Right hindlimb (tissue), 1 donor: Measurements from ENCODE around the gene TKTL1.

Experiments
- DNase-seq: peaks from one replicate; pipeline ENCODE4 v3.0.0-alpha.2; 2018

The TKTL1 gene

DNA sequence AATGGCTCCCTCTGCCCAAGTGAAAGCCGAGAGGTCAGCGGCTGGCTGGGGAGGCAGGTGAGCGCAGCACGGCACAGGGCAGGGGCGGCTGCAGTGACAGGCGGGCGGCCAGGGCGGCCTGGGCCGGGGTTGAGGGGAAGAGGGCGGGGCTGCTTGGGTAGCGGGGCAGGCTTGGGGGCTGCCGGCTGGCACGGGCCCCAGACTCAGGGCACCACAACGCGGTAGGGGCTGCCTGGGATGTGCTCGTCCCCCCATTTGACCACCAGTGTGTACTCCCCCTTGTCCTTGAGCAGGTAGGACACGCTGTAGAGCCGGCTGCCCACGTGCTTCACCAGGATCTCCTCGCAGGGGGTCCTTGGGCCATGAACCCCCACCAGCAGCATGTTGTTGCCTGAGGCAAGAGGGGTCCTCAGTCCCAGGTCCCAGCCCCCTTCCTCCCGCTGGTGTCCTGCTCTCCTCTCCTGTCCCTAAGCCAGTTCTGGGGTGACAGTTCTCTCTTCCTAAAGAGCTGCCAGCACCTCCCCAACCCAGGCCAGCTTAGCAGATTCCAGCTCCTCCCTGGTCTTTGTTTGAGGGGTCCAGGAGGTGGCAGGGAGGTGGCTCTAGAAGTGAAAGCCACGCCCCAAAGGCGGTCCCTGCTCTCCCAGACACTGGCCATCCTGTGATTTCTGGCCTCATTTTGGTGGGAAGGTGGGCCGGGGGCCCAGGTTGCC, 53.2 kb downstream of the TKTL1 start:
- no peak for DNase-seq

DNA sequence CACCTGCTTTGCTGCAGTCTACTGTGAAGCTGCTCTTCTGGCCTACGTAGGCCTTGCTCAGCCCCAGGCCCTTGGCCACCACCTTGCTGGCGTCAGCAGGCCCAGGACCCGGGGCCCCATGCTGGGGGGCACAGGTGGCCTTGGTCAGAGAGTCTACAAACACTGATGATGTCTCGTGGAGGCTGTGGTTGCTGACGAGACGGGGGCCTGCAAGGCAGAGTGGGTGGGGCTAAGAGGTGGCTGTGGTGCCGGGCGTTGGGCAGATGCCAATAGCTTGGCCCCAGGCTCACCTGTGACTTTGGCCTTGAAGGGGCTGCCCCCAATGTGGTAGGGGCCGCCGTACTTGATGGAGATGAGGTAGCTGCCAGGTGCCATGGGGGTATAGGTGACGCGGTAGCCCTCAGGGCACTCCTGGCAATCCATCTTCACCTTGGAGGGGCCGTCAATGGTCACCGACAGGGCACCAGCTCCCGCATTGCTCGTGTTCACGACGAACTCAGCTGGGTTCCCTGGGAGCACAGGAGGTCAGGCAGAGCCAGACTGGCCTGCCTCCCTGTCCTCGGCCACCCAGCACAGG, 53.9 kb downstream of the TKTL1 start:
- DNase-seq, result no peak

DNA sequence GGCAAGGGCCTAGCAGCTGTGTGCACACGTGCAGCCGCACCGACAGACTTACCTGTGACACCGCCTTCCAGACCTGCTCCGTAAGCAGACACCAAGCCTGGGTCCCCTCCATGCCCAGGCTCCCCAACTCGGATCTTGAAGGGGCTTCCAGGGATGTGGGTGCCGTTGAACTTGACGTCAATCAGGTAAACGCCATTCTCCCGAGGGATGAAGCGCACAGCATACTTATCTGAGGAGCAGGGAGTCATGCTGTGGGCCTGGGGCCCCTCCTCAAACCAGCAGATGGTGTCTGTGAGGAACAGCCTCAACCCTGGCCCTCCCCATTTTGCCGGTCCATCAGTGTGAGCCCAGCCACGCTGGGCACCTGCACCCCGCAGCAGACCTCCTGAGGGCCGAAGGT, 54.4 kb downstream of the TKTL1 start:
- DNase-seq, result no peak

DNA sequence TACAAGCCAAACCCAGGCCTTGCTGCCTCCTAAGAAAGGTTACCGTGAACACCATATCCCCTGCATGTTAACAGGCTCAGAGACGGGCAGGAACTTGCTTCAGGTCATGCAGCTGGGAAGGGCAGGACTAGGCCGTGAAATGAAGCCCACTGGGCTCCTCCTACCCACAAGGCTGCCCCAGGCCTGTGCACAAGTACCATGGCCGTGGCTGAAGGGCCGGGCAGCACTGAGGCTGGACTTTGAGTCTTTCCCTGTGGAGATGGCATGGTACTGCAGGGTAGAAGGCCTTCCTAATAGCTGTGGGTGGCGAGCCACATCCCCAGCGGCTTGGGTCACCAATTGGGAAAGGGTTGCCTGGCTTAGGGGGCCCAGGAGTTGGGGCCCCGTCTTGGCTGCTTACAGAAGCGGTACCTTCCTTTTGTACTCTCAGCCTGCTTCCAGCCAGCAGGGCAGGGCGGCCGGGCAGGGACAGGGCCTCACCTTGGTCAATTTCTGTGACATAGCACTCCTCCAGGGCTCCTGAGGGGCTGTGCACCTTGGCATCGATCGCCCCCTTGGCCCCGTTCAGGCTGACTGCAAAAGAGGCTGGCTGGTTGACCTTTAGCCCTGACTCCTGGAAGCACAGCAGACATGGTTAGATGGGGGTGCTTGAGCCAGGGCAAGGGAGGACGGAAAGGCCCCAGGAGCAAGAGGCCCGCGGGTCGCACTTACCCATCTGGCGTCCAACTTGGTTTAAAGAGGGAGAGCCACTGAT, 55.0 kb downstream of the TKTL1 start:
- DNase-seq, result no peak

DNA sequence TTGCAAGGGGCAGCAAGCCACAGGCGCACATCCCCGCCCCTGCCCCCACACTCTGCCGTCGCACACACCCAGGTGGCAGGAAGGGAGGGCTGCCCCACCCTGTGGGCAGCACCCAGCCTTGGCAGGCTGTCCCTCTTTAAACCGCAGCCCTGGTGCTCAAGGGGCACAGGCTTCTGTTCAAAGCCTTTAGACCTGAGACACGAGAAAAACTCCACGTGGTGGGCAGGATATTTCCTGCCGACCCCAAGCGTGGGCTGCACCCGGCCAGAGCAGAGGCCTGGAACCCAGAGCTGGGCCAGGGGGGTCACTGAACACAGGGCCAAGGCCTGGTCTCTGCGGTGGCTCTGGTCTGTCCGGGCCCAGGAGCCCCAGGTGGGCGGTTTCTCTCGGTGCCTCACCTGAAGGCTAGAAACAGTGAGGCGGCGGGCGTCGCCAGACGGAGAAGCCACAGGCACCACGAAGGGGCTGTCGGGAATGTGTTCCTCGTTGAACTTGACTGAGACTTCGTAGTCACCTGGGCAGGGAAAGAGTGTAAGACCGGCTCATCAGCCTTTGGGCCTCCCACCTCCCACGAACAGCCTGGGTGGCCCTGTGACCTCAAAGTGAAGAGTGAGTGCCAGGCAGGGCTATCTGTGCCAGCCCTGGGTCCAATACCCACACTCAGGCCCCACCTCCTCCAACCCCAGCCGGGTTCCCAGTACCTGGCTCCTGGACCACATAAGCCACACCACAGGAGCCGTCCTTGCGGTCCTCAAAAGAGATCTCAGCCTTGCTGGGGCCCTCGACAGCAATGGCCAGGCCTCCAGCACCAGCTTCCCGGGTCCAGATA, 55.8 kb downstream of the TKTL1 start:
- no peak for DNase-seq

DNA sequence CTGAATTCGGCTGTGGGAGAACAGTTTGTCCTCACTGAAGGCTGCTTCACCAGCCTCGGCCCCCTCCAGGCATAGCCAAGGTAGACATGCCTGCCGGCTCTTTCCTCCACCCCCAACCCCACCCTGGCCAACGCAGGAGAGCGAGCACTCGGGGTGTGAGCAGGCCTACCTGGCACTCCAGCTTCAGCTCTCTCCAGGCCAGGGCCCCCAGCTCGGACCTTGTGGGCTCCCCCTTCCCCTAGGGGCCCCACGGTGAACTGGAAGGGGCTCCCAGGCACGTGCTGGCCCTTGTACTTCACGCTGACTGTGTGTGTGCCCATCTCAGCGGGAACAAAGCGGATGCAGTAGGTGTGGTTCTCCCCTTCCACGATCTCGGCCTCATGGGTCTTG, 56.4 kb downstream of the TKTL1 start:
- DNase-seq, result no peak

DNA sequence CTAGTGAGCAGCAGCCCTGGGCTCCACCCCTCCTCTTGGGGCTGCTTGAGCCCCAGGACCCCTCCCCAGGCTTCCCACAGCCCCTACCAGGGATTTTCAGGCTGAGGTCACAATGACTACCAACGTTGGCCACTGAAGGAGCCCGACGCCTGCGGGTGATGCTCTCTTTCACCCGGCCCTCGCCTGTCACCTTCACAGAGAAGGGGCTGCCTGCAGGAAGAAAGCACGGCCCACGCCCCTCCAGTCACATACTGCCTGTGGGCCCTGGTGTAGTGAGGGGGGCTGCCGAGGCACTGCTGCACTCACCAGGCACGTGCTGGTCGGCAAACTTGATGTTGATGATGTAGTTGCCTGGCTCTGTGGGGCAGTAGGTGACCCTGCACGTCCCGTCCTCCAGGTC, 56.9 kb downstream of the TKTL1 start:
- no peak for DNase-seq

DNA sequence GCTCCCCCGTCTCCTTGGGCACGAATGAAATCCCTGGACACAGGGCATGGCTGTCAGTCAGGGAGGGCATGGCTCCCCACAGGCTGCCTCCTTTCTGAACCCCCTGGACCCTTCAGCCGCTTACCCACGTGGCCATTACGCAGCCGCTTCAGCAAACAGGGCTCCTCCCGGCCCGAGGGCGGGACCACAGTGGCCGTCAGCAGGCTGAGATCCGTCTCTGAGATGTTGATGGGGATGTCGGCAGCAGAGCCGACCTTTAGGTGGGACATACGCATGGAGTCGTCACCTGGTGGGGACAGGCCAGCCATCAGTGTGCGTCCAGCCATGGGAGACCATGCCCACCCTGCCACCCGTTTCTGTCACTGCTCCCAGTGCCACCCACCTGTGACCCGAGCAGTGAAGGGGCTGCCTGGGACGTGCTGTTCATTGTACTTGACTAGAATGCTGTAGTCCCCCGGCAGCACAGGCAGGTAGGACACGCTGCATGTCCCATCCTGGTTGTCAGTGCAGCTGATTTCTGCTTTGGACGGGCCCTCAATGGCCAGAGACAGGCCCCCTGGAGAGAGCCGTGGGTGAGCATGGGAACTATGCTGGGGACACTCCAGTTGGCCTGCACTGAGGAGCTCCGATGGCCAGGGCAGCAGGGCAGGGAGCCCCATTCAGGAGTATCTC, 57.7 kb downstream of the TKTL1 start:
- no peak for DNase-seq

DNA sequence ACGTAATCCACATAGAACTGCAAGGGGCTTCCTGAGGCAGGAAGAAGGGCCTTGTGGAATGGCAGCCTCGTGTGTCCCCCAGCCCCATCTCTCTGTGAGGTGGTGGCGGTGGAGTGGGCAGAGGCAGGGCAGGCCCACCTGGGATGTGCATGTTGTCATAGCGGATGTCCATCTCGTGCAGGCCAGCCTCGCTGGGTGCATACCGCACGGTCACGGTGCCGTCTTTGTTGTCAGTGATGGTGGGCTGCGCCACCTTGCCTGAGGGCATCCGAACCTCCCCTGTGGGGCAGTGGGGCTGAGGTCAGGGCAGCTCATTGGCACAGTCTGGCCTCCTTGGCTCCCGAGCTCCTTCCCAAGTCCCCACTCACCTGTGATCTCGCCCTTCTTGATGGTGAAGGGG, 58.4 kb downstream of the TKTL1 start:
- no peak for DNase-seq

DNA sequence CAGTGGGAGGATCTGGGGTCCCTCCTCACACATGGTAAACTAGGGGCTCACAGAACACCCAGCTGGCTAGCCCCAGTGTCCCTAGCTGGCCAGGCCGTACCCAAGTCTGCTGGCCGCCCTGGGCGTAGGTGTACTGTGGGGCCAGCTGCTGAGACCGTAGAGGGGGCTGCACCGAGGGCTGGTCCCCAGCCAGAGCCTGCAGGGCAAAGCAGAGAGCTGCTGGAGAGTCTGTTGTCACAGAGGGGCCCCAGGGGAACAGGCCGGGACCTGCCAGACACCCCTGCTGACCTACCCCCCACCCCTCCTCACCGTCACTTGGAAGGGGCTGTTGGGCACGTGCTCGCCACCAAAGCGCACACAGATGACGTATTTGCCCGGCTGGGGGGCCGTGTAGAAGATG, 58.9 kb downstream of the TKTL1 start:
- no peak for DNase-seq

DNA sequence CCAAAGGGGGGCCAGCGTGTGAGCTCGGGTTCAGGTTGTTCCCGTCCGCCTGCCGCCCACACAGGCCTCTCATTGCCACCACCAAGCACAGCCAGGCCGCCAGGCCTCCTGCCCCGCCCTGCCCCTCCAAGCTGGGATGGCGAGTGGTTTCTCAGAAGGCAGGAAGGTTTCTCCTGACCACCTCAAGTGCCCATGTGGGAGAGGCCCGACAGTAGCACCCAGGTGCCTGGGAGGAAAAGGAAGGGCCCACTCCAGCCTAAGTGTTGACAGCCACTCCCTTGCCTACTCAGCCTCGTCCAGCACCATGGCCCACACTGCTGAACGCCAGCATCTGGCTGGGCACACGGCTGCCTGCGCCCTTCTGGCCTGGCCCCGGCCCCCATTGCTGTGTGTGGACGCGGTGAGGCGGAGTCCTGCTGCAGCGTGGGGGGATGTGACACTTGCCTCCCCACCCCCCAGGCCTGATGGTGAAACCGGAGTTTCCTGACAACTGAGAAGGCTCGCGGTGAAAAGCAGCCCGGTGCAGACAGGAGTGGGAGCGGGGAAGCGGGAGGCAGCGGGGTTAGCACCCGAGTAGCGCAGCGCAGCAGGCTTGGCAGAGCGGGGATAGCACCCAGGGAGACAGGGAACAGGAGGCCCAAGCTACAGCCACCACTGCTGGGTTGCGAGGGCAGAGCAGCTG, 59.6 kb downstream of the TKTL1 start:
- no peak for DNase-seq

DNA sequence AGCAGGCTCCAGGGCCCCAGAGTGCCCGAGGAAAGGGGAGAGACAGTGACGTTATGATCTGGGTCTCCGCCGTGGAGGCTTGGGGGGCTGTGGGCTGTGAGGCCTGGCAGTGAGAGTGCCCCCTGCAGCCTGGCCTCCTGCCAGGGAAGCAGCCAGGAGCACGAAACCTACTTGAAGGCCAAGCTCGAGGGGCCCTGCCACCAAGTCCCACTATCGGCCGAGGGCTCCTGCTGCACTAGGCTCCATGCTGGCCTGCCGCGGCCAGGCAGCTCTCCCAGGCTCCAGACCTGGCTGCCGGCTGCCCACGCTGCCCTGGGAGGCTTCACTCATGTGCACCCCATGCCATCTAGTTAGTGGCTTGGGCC, 60.2 kb downstream of the TKTL1 start:
- no peak for DNase-seq

DNA sequence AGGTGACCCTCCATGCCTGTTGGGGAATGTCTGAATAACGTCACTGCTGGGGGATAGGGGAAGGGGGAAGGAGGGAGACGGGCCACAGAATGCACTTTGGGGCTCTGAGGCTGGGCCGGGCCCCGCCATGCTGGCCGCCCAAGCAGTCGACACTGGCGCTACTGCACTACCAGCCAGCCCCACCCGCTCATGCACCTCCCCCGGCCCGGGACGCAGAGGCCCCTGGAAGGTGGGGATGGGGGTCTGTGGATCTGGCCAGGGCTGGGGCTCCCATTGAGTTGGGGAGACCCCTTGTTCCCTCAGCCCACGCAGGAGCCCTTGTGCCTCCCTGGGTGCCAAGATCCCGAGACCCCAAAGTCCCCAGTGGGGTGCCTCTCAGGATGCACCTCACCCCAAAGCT, 61.0 kb downstream of the TKTL1 start:
- DNase-seq, result no peak

DNA sequence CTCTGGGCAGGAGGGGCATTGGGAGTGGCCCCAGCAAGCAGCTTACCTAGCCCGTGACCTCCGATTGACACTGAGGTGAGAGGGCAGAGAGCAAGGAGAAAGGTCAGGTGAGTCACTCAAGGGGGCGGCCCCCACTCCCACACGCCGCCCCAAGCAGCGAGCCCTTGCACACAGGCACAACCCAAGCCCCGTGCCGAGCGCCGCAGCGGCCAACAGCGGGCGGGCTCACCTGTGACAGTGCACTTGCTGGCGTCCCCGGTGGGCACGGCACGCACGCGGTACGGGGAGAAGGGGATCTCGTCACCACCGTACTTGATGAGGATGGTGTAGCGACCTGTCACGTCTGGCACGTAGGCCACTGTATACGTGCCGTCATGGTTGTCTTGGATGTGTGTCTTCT, 61.6 kb downstream of the TKTL1 start:
- no peak for DNase-seq

DNA sequence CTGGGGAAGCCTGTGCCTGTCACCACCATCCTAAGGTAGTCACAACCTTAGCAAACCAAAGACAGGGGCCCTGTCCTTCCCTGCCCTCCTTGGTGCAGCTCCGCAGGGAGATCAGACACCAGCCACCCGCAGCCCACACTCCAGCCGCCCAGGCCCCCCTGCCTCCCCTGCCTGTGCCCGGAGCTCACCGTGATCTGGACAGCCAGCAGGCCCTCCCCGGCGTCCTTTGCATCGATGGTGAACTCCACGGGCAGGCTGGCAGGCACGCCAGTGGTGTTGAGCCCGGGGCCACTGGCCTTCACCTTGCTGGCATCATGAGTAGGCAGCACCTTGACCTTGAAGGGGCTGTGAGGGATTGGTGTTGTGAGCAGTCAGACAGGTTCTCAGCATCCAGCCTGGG, 62.4 kb downstream of the TKTL1 start:
- no peak for DNase-seq

DNA sequence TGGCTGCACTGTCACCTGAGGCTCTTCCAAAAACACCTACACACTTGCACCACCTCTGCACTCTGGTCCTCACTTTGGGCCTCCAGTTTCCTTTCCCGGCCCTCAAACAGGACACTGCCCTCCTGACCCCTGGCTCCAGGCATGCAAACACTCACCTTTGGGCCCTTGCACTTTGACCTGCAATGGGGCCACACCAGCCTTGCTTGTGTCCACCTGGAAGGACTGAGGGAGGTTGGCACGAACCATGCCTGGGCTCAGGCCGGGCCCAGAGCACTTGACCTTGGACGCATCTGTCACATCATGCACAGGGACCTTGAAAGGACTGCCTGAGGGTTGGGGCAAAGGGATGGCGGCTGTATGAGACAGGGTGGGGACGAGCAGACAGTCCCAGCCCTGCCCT, 63.2 kb downstream of the TKTL1 start:
- no peak for DNase-seq

DNA sequence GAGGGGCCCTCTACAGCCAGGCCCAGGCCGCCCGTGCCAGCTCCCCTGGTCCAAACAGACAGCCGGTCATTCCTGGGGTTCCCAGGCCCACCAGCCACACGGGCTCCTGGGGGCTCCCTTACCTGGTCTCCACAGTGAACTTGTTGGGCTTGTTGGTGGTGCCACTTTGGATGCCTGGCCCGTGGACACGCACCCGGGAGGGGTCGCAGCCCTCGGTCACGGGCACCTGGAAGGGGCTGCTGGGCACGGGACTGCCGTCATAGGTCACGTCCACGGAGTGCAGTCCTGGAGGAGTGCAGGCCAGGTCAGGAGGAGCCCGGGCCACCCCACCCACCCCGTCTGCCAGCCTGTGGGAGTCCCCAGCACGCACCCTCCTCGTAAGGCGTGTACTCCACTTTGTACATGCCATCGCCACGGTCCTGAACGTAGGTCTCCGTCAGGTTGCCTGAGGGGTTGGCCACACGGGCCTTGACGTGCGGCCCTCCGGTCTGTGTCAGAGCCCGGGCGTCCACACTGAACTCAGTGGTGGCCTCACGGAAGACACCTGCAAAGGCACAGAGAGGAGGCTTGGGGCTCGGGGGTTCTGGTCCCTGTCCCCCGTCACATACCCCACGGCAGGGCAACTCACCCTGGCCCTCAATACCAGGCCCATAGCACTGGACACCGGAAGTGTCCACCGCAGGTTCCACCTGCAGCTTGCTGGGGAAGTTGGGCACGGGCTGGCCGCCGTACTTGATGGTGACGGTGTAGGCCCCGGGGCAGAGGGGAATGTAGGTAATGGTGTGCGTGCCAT, 64.0 kb downstream of the TKTL1 start:
- DNase-seq, result no peak

DNA sequence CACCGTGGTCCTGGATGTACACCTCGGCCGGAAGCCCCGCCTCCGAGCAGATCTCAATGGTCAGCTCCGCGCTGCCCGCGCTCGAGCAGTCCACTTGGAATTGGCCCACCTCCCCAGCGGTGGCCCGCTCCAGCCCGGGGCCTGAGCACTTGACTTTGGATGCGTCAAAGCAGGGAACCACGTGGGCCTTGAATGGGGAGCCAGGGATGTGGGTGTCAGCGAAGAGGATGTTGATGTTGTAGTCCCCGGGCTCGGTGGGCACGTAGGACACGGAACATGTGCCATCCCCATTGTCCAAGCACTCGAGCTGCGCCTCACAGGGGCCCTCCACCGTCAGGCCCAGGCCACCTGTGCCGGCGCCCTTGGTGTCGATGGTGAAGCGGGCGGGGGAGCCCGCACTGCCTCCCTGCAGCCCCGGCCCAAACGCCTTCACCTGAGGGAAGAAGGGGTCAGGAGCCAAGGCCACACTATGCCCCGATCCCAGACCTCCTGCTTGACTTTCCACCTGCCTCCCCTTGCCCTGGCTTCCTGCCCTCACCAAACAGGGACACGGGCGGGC, 64.6 kb downstream of the TKTL1 start:
- DNase-seq, result no peak

DNA sequence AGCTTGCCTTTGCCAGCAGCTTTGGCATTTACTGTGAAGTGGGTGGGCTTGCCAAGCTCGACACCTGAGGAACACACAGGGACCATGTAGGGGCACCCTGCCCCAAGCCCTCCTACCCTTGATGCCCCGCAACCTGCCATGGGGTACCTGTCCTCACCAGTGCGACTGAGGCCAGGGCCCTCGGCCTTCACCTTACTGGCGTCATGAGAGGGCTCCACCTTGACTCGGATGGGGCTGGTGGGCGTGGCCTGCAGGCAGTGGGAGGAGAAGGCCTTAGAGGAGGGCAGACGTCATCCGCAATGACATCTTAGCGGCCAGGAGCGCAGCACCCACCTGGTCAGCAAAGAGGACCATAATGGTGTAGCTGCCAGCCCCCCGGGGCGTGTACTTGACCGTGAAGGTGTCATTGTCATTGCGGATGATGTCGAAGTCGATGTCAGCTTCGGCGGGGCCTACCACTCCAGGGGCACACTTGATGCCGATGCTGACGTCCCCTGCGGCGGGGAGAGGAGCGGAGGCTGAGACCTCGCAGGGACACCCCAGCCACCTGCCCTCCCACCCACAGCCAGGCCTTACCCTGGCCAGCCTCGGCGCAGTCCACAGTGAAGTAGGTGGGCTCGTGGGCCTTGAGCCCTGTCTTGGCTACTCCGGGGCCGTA, 66.6 kb downstream of the TKTL1 start:
- no peak for DNase-seq

DNA sequence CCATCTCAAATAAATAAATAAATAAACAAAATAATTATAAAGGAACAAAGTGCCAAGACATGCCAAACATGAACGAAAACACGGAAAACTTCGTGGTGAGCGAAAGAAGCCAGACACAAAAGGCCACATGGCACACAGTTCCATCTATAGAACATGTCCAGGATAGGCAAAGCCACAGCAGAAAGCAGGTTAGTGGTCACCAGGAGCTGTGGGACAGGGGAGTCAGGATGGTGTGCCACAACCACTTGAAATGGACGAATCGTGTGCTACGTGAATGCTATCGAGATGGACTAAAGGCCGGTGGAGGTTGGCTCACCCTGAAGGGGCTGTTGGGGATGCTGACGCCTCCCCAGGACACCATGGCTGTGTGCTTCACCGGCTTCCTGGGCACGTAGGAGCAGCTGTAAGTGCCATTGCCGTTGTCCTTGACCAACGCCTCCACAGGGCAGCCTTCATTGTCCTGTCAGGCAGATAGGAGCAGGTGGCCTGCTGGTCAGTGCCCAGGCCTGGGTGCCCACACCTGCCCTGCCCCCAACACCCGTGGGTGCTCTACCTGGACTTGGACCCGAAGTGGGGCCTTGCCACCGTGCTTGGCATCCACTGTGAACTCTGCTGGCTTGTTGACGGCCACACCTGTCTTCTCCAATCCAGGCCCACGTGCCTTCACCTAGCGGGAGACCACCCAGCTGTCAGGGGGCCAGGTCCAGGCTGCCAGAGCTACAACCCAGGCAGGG, 68.3 kb downstream of the TKTL1 start:
- DNase-seq, result no peak
